ENCODE measurements around the gene C16orf95. TPM values are rescaled to one million over a fixed set of nuclear protein-coding genes. Genes with fewer than 3 reads are reported as not detected.
"Not testable (repeated sequence)": the region's sequence is repeated elsewhere in the genome, so short reads cannot be mapped to it uniquely, and the experiment has no call there.

C16orf95 gene
- total RNA-seq, 1 donor from 2014 or later, result 2.0 TPM

GRCh38 chr16:87347932-87348615 lies 30.9 kb upstream of the C16orf95 start:
- no peak for DNase-seq (ENCODE audit: low read depth in 2 of 2)

GRCh38 chr16:87346517-87347060 lies 29.4 kb upstream of the C16orf95 start:
- DNase-seq (ENCODE audit: low read depth in 2 of 2), result no peak

- no peak for DNase-seq (ENCODE audit: low read depth in 2 of 2)
Observed at GRCh38 chr16:87345726-87346424, 28.7 kb upstream of the C16orf95 start.

GRCh38 chr16:87344931-87345631 lies 27.9 kb upstream of the C16orf95 start:
- DNase-seq (ENCODE audit: low read depth in 2 of 2), result peak; percentile 9 to 32

GRCh38 chr16:87344165-87344930 lies 27.2 kb upstream of the C16orf95 start:
- peak in 1 of 2 donors; percentile 15 for DNase-seq (ENCODE audit: low read depth in 2 of 2)

GRCh38 chr16:87343753-87344050 lies 26.5 kb upstream of the C16orf95 start:
- no peak for DNase-seq (ENCODE audit: low read depth in 2 of 2)

GRCh38 chr16:87342978-87343752 lies 26.0 kb upstream of the C16orf95 start:
- DNase-seq (ENCODE audit: low read depth in 2 of 2), result no peak

- DNase-seq (ENCODE audit: low read depth in 2 of 2), result no peak
Observed at GRCh38 chr16:87342504-87342903, 25.3 kb upstream of the C16orf95 start.

- no peak for DNase-seq (ENCODE audit: low read depth in 2 of 2)
Observed at GRCh38 chr16:87340198-87340597, 23.0 kb upstream of the C16orf95 start.

GRCh38 chr16:87339724-87340105 lies 22.5 kb upstream of the C16orf95 start:
- DNase-seq (ENCODE audit: low read depth in 2 of 2), result not testable (repeated sequence)

- no peak for DNase-seq (ENCODE audit: low read depth in 2 of 2)
Observed at GRCh38 chr16:87339086-87339723, 22.0 kb upstream of the C16orf95 start.

GRCh38 chr16:87338155-87338765 lies 21.1 kb upstream of the C16orf95 start:
- no peak for DNase-seq (ENCODE audit: low read depth in 2 of 2)

GRCh38 chr16:87337262-87337771 lies 20.1 kb upstream of the C16orf95 start:
- DNase-seq (ENCODE audit: low read depth in 2 of 2), result no peak

GRCh38 chr16:87336434-87337240 lies 19.4 kb upstream of the C16orf95 start:
- DNase-seq (ENCODE audit: low read depth in 2 of 2), result no peak

- no peak for DNase-seq (ENCODE audit: low read depth in 2 of 2)
Observed at GRCh38 chr16:87335625-87336433, 18.6 kb upstream of the C16orf95 start.

GRCh38 chr16:87334651-87335624 lies 17.7 kb upstream of the C16orf95 start:
- no peak for DNase-seq (ENCODE audit: low read depth in 2 of 2)
